K562 (cell line): ENCODE results near the gene HOXB8. TPM values are rescaled to one million over a fixed set of nuclear protein-coding genes. Genes with fewer than 3 reads are reported as not detected.

ENCODE experiments used
- ATAC-seq: fragments of 200-7000 bp; cut with Tn5 transposase; 3 replicates; pipeline ENCODE4 v1.9.1; 2020; ENCODE audit warnings: moderate library complexity
- BruUV-seq: library from RNA; stranded (reverse); fragments of 400-500 nt; replicated peaks from 2 replicates; lab custom pipeline; 2021; lab: Mats Ljungman, UMichigan
- CTCF ChIA-PET: fragments of 300-600 bp; formaldehyde crosslinking; extraction: SDS; loops from one replicate; lab custom pipeline; 2021; ENCODE audit warnings: low intra/inter-chr PET ratio; lab: Yijun Ruan, JAX
- POLR2A ChIA-PET: fragments of 300-600, 350-650 bp; sonication (Branson Sonifier 250); formaldehyde crosslinking; extraction: SDS; loops from one replicate; lab custom pipeline; 2021; ENCODE audit warnings: antibody characterized with exemption, inconsistent platforms; lab: Yijun Ruan, JAX
- DNase-seq, 4 experiments: peaks; one replicate each; pipeline versions ENCODE4 v3.0.0 to v3.0.0-alpha.2; 2011 to 2018; ENCODE audit warnings: low spot score in 3 of 4, mixed read lengths in 3 of 4; ENCODE audit errors: extremely low read depth in 1 of 4
- FAIRE-seq: peaks from 2 replicates; lab custom pipeline; 2011; peaks lifted over from hg19 to GRCh38; lab: Jason Lieb, UNC
- H2AFZ ChIP-seq: 2 replicates; pipeline ENCODE4 v1.6.0; 2011; ENCODE audit warnings: low read depth, low read length, control low read depth, inconsistent platforms
- H3K27ac ChIP-seq: fragments of 200-600 bp; 3 replicates; pipeline ENCODE4 v1.8.0; 2011; ENCODE audit warnings: low read depth, mild to moderate bottlenecking, control low read depth, inconsistent platforms, low read length, moderate library complexity, mixed read lengths; ENCODE audit errors: extremely low read depth
- H3K27me3 ChIP-seq, 2 experiments: fragments of 300-600 bp in 1 of 2; 2 replicates in 1 of 2; 3 replicates in 1 of 2; pipeline versions ENCODE4 v1.6.0 to v1.8.0; 2011; ENCODE audit warnings: inconsistent platforms in 2 of 2, low read length in 2 of 2, mild to moderate bottlenecking in 1 of 2, mixed read lengths in 1 of 2, moderate library complexity in 1 of 2; ENCODE audit not compliant: control insufficient read depth in 2 of 2, insufficient read depth in 2 of 2
- H3K36me3 ChIP-seq: fragments of 300-600 bp; 3 replicates; pipeline ENCODE4 v1.8.0; 2011; ENCODE audit warnings: mild to moderate bottlenecking, low read length, inconsistent platforms; ENCODE audit not compliant: control insufficient read depth, insufficient read depth
- H3K4me1 ChIP-seq, 2 experiments: fragments of 200-600 bp in 1 of 2; replicated peaks in 1 of 2; 2 replicates in 1 of 2; 3 replicates in 1 of 2; pipeline versions ENCODE4 v1.5.1 to v1.8.0; 2011; ENCODE audit warnings: inconsistent platforms in 2 of 2, low read length in 2 of 2, mild to moderate bottlenecking in 1 of 2, mixed read lengths in 1 of 2, moderate library complexity in 1 of 2; ENCODE audit not compliant: control insufficient read depth in 2 of 2, insufficient read depth in 2 of 2
- H3K4me2 ChIP-seq: 2 replicates; pipeline ENCODE4 v1.6.1; 2011; ENCODE audit warnings: low read length, control low read depth, inconsistent platforms, mixed read lengths; ENCODE audit not compliant: insufficient read depth
- H3K4me3 ChIP-seq: fragments of 200-600 bp; sonication (generic), shearing (Covaris generic); 2 replicates; pipeline ENCODE4 v1.5.1; 2016; ENCODE audit warnings: control low read depth, inconsistent platforms
- H3K79me2 ChIP-seq: fragments of 200-600 bp; 3 replicates; pipeline ENCODE4 v1.8.0; 2011; ENCODE audit warnings: low read length, inconsistent platforms; ENCODE audit not compliant: control insufficient read depth, insufficient read depth
- H3K9ac ChIP-seq, 2 experiments: 2 replicates each; pipeline versions ENCODE4 v1.6.0 to v1.6.1; 2011; ENCODE audit warnings: low read depth in 2 of 2, low read length in 2 of 2, control low read depth in 1 of 2, inconsistent platforms in 1 of 2, mild to moderate bottlenecking in 1 of 2, mixed read lengths in 1 of 2; ENCODE audit not compliant: insufficient read depth in 1 of 2
- H3K9me1 ChIP-seq: one replicate; pipeline ENCODE4 v1.6.0; 2011; ENCODE audit warnings: inconsistent platforms, mild to moderate bottlenecking, low read length, moderate library complexity; ENCODE audit not compliant: control insufficient read depth, insufficient read depth
- H3K9me3 ChIP-seq: replicated peaks from 2 replicates; pipeline ENCODE4 v1.5.1; 2011; ENCODE audit warnings: low read depth, low read length, inconsistent platforms; ENCODE audit not compliant: control insufficient read depth, insufficient read depth
- H4K20me1 ChIP-seq: replicated peaks from 2 replicates; pipeline ENCODE4 v1.6.1; 2011; ENCODE audit warnings: low read length, inconsistent platforms, mixed read lengths; ENCODE audit not compliant: control insufficient read depth, insufficient read depth
- FOXK1 ChIP-seq: sonication (generic); formaldehyde crosslinking; IDR thresholded peaks from 2 replicates; pipeline ENCODE4 v1.8.0; 2022; ENCODE audit warnings: missing genetic modification reagents, mild to moderate bottlenecking, borderline replicate concordance
- KAT7 ChIP-seq: sonication (generic); formaldehyde crosslinking; IDR thresholded peaks from 2 replicates; pipeline ENCODE4 v1.8.0; 2022; ENCODE audit warnings: missing genetic modification reagents, mild to moderate bottlenecking, borderline replicate concordance
- MIER1 ChIP-seq: fragments of 450-650 bp; IDR thresholded peaks from 2 replicates; pipeline ENCODE4 v1.6.1; 2016; ENCODE audit warnings: antibody characterized with exemption, mild to moderate bottlenecking, low read depth
- MTA2 ChIP-seq: fragments of 450-650 bp; IDR thresholded peaks from 2 replicates; pipeline ENCODE4 v1.6.1; 2016; ENCODE audit warnings: low read depth
- POLR2B ChIP-seq: fragments of 450-650 bp; IDR thresholded peaks from 2 replicates; pipeline ENCODE4 v1.6.1; 2018; ENCODE audit warnings: low read depth; ENCODE audit not compliant: partially characterized antibody
- PTRF ChIP-seq: fragments of 450-650 bp; IDR thresholded peaks from 2 replicates; pipeline ENCODE4 v1.6.1; 2016; ENCODE audit warnings: mild to moderate bottlenecking, missing genetic modification characterization, missing compliant biosample characterization
- RCOR1 ChIP-seq, 2 experiments: IDR thresholded peaks; 2 replicates each; pipeline ENCODE4 v1.6.1; 2012; ENCODE audit warnings: low read depth in 2 of 2, low read length in 2 of 2, borderline replicate concordance in 1 of 2, improper control_type of control experiment in 1 of 2
- RERE ChIP-seq: sonication (generic); formaldehyde crosslinking; IDR thresholded peaks from 2 replicates; pipeline ENCODE4 v1.8.0; 2023; ENCODE audit warnings: missing genetic modification reagents, mild to moderate bottlenecking, borderline replicate concordance
- ZNF165 ChIP-seq: fragments of 250-450 bp; sonication (Bioruptor Pico); IDR thresholded peaks from 2 replicates; pipeline ENCODE4 v1.4.0; 2020; ENCODE audit warnings: borderline replicate concordance
- ZNF280B ChIP-seq: fragments of 250-450 bp; sonication (Bioruptor Pico); IDR thresholded peaks from 2 replicates; pipeline ENCODE4 v1.5.1; 2021; ENCODE audit warnings: mild to moderate bottlenecking
- ZNF512 ChIP-seq: IDR thresholded peaks from 2 replicates; pipeline ENCODE4 v1.6.1; 2016; ENCODE audit warnings: missing genetic modification characterization, missing compliant biosample characterization
- ZNF75A ChIP-seq: fragments of 450-650 bp; formaldehyde crosslinking; IDR thresholded peaks from 2 replicates; pipeline ENCODE4 v1.4.0; 2020; ENCODE audit warnings: mild to moderate bottlenecking
- WGBS: fragments of 100-300 bp; shearing (Covaris generic); methylation state at CpG from one replicate; pipeline ENCODE4 v1.1.6; 2016; ENCODE audit warnings: low coverage, mixed read lengths; ENCODE audit not compliant: insufficient coverage; ENCODE audit errors: missing lambda C conversion rate; 5-methylcytosine and 5-hydroxymethylcytosine counted together
- in situ Hi-C: fragments of 300-500 bp; cut with MboI; formaldehyde crosslinking; loops from 4 replicates; pipeline ENCODE4 v1.15.0; 2018; ENCODE audit warnings: inconsistent platforms, mixed read lengths
- intact Hi-C: fragments of 100-400 bp; cut with micrococcal nuclease; formaldehyde crosslinking; loops from 2 replicates; pipeline ENCODE4 v1.14.2; 2022
- polyA plus RNA-seq, 8 experiments: library from polyadenylated mRNA; depleted of rRNA in 4 of 8; stranded (reverse) in 5 of 8; unstranded in 3 of 8; fragments of >200 nt; fragmentation: Nextera tagmentation in 2 of 8; fragmentation: Illumina TruSeq in 1 of 8; extraction: Ambion mirVana in 2 of 8; extraction: Trizol in 1 of 8; gene quantifications; 2 replicates each; pipeline versions ENCODE4 v1.2.1 to v1.2.3, GENCODE V29; 2011 to 2014; ENCODE audit warnings: inconsistent platforms in 1 of 8, missing spikeins in 1 of 8
- total RNA-seq, 7 experiments: library from RNA; depleted of rRNA in 6 of 7; stranded (reverse); fragments of >200 nt in 6 of 7; fragmentation: Illumina TruSeq in 2 of 7; extraction: Trizol in 2 of 7; gene quantifications; 2 replicates each; pipeline versions ENCODE4 v1.2.1 to v1.2.3, GENCODE V29; 2011 to 2021; ENCODE audit warnings: low replicate concordance in 1 of 7

The HOXB8 gene
- total and polyA plus RNA-seq, 9 of the 15 experiments (the other 6 are each of a cell fraction or from before 2014, with no cell fraction given) = 0.52 to 23.8 (median 3.6) TPM

- no peaks in the 10 kb centered on the region for H3K9me1 ChIP-seq
- peaks cover 99% of the 10 kb centered on the region for H3K79me2 ChIP-seq
- intact Hi-C loops (no loop called here), in situ Hi-C loops (no loop called here)
- H3K4me2 ChIP-seq = peak overlapping the region; percentile 59; the same call in 1 of the 2 replicates
- peak overlapping the region; percentile 1; the same call in 1 of the 2 replicates for H2AFZ ChIP-seq
- H3K9ac ChIP-seq = peak overlapping the region; percentile 24 to 81
- POLR2A ChIA-PET = interaction anchor here (1.0 to 2.2 kb wide), 3 partner anchors 12 to 16 kb away, joined by 3 to 9 read pairs (median 6); no protein-coding TSS in a partner anchor
- peak in 1 of 4 experiments; percentile 38 for DNase-seq
- ATAC-seq = peak; percentile 4; the same call in 2 of the 3 replicates
- no TSS peak for BruUV-seq
- 17% methylated on average over 26 of the region's 26 CpGs for WGBS
- H3K4me3 ChIP-seq = peak overlapping the region; percentile 14; the same call in 1 of the 2 replicates
- peaks cover 46 to 66% of the 10 kb centered on the region in 2 experiments for H3K4me1 ChIP-seq
- no peaks in the 10 kb centered on the region for H3K27me3 ChIP-seq
- peak; percentile 85 for FAIRE-seq
- H3K9me3 ChIP-seq = no peaks in the 10 kb centered on the region
- H3K27ac ChIP-seq = peak overlapping the region; percentile 44
- H3K36me3 ChIP-seq = peaks cover 94% of the 10 kb centered on the region
- no peaks in the 10 kb centered on the region; the same call in 1 of the 2 replicates for H4K20me1 ChIP-seq
- CTCF ChIA-PET = interaction anchor here (0.6 to 0.7 kb wide), 2 partner anchors 241 to 314 kb away, joined by 3 read pairs; no protein-coding TSS in a partner anchor
- TF ChIP-seq POLR2B (no peak), ZNF280B (no peak), MTA2 (no peak), PTRF (no peak), FOXK1 (no peak), ZNF75A (CRISPR knock-in tag) (no peak), MIER1 (no peak), ZNF512 (tag) (no peak), RCOR1 (IDR thresholded peaks at IDR 0.05; ENCODE audit: borderline replicate concordance in 1 of 2, low read depth in 2 of 2, low read length in 2 of 2) (0 out of 4 replicates have a peak, but pooled peaks of 1 of the 2 experiments have one; percentile 42), ZNF165 (no peak), RERE (CRISPR knock-in tag) (no peak), KAT7 (CRISPR knock-in tag) (no peak)
Observed at GRCh38 chr17:48571024-48571818, 43.9 kb downstream of the HOXB8 start.
